Pons (tissue), 1 donor: ENCODE data around the gene PTPRM.

Experiments
- DNase-seq: peaks from one replicate; pipeline ENCODE4 v3.0.0-alpha.2; 2016; ENCODE audit warnings: low spot score

Gene PTPRM

GRCh38 chr18:7855671-7856070 lies 288.6 kb downstream of the PTPRM start:
- no peak for DNase-seq

DNA sequence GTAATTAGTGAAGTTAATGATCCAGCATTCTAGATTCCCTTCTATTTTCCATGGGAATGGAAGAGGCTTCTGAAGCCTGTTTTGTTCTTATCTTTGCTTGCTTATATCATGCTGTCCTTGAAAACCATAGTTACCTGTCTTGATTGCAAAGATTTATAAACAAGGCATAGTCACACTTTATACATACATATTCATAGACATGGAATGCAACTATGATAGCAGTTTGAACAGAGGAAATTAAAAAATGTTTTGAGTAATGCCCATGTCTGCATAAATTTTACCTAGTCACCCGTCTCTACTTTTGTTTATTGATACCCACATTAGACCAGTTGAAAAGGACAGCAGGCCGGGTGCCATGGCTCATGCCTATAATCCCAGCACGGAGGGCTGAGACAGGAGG lies 289.0 kb downstream of the PTPRM start:
- no peak for DNase-seq

DNA sequence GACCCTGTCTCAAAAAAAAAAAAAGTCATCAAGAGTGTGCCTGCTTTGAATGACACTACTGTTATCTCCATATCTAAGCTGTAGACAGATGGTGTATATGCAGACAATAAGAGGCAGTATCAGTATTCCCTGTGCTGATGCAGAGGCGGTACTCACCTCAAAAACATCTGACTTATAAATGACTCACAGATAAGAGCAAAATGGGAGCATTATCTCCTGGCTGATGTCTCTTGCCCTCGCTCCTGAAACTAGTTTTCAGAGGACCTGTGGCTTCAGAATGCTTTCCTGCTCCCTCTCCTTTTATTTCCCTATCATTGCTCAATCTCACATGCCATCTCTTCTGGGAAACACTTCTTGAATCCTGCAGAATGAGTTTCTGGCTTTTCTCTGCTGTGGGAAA lies 289.6 kb downstream of the PTPRM start:
- no peak for DNase-seq

- DNase-seq = no peak
These were observed 290.4 kb downstream of the PTPRM start for GRCh38 chr18:7857562-7857961.

- DNase-seq = no peak
These were observed 292.0 kb downstream of the PTPRM start for GRCh38 chr18:7859122-7859521.

- DNase-seq = no peak
These were observed 303.1 kb downstream of the PTPRM start for GRCh38 chr18:7870266-7870665.

DNA sequence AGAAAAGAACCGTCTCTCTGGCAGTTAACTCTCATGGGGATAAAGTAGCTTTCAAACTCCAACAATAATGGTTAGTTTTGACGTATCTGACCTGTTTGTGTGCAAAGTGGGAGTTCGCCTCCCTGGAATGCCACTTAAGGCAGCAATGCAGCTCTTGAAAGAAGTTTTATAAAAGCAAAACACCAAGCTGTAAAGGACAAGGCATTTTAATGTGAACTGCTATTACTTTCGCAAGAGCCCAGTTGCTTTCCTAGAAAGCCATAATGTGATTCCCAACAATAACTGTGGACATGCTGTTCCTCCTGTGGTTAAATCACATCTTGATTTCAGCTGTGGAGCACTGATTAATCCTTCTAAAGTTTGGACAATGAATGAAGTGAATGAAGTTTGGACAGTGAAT lies 303.7 kb downstream of the PTPRM start:
- DNase-seq = no peak

GRCh38 chr18:7871560-7872456 lies 304.7 kb downstream of the PTPRM start:
- DNase-seq = no peak

GRCh38 chr18:7872569-7872968 lies 305.5 kb downstream of the PTPRM start:
- no peak for DNase-seq

- no peak for DNase-seq
These were observed 306.2 kb downstream of the PTPRM start for GRCh38 chr18:7873316-7873715.

GRCh38 chr18:7876354-7877104 lies 309.4 kb downstream of the PTPRM start:
- DNase-seq = no peak

DNA sequence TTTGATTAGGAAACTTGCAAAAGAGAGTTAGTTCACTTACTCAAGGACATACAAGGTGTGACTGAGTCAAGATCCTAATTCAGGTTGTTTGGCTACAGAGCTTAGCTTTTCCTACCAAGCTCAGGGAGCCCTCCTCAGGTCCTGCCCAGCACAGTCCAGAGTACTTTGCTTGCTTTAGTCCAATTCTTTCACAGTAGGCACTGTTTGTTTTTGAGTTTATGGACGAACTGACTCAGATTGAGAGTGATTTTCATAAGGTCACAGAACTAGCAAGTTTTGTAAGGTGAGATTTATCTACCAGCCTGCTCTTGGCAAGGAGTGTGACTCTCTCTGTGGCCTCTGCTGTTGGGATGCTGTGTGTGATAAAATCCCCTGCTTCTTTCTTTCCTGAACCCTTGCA lies 310.5 kb downstream of the PTPRM start:
- DNase-seq = no peak

DNA sequence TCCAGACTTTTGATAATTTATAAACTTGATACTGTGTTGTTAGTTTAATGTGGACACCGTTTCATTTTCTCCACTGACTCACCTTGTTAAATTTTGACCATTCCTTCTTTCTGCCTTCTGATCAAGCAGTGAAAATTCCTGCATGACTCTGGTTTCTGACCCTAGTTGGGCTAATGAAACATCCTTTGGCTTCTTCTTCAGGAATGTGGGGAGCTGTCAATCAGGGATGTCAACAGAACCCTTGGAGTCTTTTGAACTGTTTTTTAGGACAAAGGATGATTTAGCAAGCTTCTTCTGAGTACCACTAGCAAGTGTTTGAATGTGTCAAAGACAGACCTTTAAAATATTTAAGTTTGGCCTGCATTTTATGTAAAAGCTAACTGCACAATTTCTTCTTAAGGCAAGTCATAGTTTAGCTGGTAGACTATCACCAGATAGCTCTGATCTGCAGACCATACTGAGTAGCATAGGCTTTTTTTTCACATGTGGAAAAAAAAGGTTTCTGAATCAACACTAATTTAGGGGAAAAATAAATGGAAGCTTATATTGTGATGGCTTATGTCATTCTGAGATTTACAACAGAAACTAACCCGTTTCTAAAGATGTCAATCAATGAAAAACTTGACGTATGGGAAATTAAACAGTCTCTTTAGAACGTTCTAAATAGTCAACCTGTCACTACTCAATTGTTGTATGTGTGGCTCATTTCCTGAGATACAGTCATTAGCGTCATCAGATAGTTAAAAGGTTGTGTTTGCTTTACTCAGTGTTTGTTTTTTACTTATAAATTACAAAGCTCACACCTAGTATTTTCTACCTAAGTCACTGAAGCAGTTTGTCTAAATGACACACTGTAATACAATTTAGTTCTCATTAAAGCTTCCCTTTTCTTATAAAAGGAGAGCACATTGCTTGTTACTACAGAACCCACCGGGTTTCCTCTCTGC lies 311.4 kb downstream of the PTPRM start:
- no peak for DNase-seq

GRCh38 chr18:7879717-7880116 lies 312.6 kb downstream of the PTPRM start:
- no peak for DNase-seq

GRCh38 chr18:7885865-7886264 lies 318.7 kb downstream of the PTPRM start:
- DNase-seq = no peak

- no peak for DNase-seq
These were observed 319.3 kb downstream of the PTPRM start for GRCh38 chr18:7886436-7886835.

DNA sequence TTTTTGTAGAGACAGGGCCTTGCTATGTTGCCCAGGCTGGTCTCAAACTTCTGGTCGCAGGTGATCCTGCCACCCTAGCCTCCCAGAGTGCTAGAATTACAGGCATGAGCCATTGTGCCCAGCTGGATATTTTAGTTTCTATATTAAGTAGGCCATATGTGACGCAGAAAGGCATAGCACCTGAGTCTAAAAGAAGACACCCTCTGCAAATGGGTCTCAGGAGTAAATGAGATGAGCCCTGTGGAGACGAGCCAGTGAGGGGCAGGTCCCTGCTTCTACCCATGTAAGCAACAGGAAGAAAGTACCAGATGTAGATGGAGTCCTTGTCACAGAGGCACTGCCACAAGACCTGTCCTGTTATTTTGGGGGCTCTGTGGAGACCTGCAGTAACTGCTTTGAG lies 322.4 kb downstream of the PTPRM start:
- DNase-seq = no peak

DNA sequence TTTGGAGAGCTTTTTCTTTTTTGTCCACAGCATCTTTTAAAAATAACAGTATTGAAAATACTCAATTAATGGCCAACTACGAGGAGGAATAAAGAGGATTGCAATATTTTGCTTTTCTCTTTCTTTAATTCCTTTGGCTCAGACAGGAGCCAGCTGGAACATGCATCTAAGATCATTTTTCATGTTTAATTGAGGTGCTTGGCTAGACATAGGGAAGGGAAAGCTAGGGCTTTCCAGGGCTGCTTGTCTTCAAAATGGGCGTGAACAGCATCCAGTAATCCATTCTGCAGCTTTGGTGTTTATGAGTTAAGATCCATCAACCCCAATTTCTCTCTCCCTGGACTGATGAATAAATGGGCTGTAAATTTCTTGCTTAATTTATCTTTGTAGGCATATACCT lies 323.0 kb downstream of the PTPRM start:
- no peak for DNase-seq

DNA sequence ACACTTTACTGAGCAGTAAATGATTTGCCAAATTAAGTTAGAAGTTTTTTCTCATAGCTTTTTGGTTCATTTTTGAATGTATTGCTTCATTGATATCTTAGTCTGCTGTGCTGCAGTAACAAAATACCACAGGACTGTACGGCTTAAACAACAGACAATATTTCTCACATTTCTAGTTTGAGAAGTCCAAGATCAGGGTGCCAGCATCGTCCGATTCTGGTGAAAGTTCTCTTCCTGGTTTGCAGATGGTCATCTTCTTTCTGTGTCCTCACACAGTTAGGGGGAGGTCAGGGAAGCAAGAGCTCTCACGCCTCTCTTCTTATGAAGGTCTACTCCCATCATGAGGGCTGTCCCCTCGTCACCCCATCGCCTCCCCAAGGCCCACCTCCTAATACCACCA lies 325.4 kb downstream of the PTPRM start:
- no peak for DNase-seq

GRCh38 chr18:7894592-7894991 lies 327.5 kb downstream of the PTPRM start:
- no peak for DNase-seq

DNA sequence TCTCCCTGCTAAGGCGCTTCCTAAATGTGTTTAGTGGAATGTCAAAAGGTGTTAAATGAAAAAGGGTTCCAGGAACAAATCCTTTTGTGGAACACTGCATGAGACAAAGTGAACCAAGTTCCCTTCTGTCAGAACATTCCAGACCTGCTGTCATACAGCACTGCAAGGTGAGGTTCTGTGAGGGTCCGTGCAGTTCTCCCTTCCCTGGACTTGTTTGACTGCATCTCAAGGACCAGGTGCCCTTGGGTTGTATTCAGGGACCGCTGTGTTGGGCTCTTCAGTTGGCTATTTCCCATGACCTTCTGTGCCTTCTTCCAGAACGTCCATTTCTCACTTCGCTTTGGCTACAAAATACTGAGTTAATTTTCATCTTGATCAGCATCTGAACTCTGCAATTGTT lies 328.2 kb downstream of the PTPRM start:
- no peak for DNase-seq

DNA sequence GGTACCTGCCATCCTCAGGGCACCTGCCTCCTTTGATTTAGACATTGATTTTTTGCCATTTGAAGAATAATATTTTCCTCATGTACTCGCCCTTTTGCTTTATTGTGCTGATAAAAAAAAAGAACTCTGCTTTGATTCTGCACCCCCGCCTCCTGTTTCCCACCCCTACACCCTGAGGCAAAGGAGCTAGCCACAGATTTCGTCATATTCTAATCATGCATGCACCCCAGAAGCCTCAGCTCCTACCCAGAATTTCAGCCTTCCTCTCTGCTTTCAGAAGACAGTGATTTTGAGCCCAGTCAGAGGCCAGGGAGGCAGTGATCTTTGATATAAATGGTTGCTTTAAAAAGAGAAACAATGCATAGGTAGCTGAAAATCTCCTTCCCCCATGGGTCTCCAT lies 329.0 kb downstream of the PTPRM start:
- DNase-seq = no peak
